Ectodermal cell (in vitro differentiated cells): ENCODE data around the gene OR2A1.
"Not testable (repeated sequence)": the region's sequence is repeated elsewhere in the genome, so short reads cannot be mapped to it uniquely, and the experiment has no call there.

Source experiments
- H3K27ac ChIP-seq: 2 replicates; pipeline ENCODE4 v1.7.0; 2013; ENCODE audit warnings: mild to moderate bottlenecking, low read depth, low read length; ENCODE audit not compliant: insufficient read depth, poor library complexity, severe bottlenecking
- H3K27me3 ChIP-seq: 2 replicates; pipeline ENCODE4 v1.7.0; 2013; ENCODE audit warnings: mild to moderate bottlenecking, low read length; ENCODE audit not compliant: insufficient read depth, control insufficient read depth, poor library complexity, severe bottlenecking
- H3K36me3 ChIP-seq: one replicate; pipeline ENCODE4 v1.7.0; 2013; ENCODE audit warnings: low read length; ENCODE audit not compliant: control insufficient read depth, insufficient read depth
- H3K4me1 ChIP-seq: one replicate; pipeline ENCODE4 v1.7.0; 2013; ENCODE audit warnings: low read length; ENCODE audit not compliant: control insufficient read depth, insufficient read depth
- H3K4me3 ChIP-seq: 2 replicates; pipeline ENCODE4 v1.7.0; 2013; ENCODE audit warnings: low read depth, low read length, control low read depth; ENCODE audit not compliant: insufficient read depth
- H3K9me3 ChIP-seq: 2 replicates; pipeline ENCODE4 v1.7.0; 2013; ENCODE audit warnings: mild to moderate bottlenecking, low read length, moderate library complexity; ENCODE audit not compliant: control insufficient read depth
- WGBS, 2 experiments: methylation state at CpG; one replicate each; pipeline ENCODE4 v1.1.7; 2013; ENCODE audit warnings: missing lambda C conversion rate in 2 of 2; 5-methylcytosine and 5-hydroxymethylcytosine counted together

Gene OR2A1

DNA sequence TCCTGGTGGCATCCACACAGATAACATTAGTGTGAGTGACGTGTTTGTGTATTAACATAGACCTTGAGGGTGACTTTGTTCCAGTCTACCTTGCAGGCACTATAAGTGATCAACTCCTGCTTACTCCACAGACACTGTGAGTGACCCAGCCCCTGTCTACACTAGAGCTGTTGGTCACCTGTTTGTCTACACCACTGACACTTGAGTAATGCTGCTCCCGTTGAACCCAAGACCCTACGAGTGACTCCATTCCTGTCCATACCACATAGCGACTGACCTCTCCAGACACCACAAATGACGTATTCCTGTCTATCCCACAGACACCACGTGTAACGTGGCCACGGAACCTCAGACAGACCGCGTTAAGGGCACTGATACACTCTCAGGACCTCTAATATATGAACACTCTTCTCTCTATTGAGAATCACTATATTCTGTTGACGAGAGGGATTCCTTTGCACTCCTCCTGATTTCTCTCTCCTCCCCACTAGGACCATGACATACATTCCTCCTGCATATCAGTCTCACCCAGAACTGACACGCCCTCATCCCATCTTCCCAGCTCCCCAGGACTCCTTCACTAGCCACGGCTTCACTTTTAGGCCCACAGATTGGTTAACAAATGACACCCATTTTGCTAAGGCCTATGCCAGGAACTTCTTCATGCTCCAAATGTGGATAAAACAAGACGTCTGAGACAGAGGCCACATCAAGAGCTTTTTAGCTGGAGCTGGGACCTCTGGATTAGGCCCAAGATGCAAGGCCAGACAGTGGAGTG, 19.6 kb upstream of the OR2A1 start:
- H3K27me3 ChIP-seq, H3K4me3 ChIP-seq, H3K27ac ChIP-seq, H3K36me3 ChIP-seq, H3K4me1 ChIP-seq, H3K9me3 ChIP-seq: not testable (repeated sequence)
- 91 to 92% methylated on average over 3 of the region's 14 CpGs for whole genome bisulfite sequencing, 2 experiments

DNA sequence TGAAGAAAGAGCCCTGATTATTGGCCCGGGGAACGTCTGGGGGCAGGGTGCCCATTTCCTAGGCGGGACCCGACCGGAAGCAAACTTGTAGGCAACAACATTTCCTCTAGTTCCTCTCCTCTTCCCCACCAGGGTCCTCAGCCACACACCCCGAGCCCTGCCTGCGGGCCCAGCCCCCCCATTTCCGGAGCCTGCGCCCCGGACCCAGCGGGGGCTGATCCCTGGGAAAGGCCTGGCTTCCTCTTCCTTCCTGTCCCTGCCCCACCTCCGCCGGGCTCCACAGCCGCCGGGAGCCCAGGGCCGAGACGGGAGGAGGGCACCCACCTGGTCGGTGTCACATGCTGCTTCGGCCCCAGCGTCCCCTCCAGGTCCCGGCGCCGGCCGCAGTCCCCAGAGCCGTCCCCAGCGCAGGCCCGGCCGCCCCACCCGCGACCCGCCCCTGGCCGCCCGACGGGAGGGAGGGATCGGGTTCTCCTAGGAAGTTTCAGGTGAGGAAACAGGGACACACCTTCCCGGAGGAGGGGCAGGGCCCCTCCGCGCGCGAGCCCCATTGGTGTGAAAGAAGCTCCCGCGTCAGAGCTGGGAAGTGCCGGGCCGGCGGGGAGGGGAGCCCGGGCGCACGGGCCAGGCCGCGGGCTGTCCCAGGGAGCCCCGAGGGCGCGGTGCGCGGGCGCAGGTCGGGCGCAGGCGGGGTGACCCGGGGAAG, 18.3 kb upstream of the OR2A1 start:
- H3K36me3 ChIP-seq, H3K9me3 ChIP-seq, H3K27ac ChIP-seq, H3K4me3 ChIP-seq, H3K4me1 ChIP-seq, H3K27me3 ChIP-seq: not testable (repeated sequence)
- 0% methylated on average over 10 of the region's 60 CpGs; no CpG with 5 or more reads in 1 of the 2 experiments for WGBS, 2 experiments

DNA sequence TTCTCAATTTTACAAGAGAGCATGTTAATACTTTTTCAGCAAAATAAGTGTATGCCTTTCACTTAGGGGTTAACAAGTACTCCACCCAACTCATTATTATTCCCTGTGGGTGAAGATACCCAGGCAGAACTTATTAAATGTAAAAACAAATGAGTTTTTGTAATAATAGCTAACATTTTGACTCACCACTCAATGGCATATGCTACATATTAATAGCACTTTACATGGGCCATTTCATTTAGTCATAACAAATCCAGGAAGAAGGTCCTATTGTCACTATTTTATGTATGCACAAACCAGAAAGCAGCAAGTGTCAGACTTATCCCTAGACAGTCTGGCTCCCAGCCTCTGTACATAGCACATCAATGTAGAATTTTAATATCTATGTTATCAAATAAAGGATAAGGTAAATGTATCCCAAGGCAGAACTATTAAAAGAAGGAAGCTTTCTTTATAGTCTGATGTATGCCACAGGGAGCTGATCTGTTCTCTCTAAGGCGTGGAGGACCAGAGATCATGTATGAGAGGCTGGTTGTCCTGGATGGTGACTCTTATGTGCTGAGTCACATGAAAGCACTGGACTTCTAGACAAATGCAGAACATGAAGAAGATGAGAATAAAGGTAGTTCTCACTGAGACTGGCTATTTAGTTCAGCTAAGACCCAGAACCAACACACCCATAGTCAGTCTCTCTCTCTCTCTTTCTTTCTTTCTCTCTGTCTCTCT, 9.5 kb upstream of the OR2A1 start:
- H3K36me3 ChIP-seq, H3K27ac ChIP-seq, H3K4me3 ChIP-seq, H3K9me3 ChIP-seq, H3K4me1 ChIP-seq, H3K27me3 ChIP-seq: not testable (repeated sequence)
- no CpG with 5 or more reads among the region's 1 CpG for WGBS, 2 experiments

DNA sequence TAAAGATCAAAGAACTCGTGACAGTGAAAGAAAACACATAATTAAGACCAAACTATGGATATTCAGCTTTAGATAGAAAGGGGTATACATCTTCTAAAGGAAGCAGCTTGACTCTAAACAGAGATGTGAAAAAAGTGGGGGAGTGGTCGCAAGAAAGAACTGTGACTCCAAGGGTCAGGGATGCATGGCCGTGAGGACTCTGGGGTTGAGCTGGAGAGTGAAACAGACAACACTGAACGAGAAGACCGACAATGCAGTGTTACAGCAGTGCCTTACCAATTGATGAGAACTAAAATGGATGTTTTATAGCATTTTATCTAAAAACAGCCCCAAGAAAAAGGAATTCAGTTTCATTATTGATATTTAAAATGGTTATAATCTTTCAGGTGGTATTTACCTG, 8.6 kb upstream of the OR2A1 start:
- not testable (repeated sequence) for H3K36me3 ChIP-seq, H3K4me3 ChIP-seq, H3K27ac ChIP-seq, H3K9me3 ChIP-seq, H3K27me3 ChIP-seq, H3K4me1 ChIP-seq
- no CpG with 5 or more reads among the region's 5 CpGs for WGBS, 2 experiments

DNA sequence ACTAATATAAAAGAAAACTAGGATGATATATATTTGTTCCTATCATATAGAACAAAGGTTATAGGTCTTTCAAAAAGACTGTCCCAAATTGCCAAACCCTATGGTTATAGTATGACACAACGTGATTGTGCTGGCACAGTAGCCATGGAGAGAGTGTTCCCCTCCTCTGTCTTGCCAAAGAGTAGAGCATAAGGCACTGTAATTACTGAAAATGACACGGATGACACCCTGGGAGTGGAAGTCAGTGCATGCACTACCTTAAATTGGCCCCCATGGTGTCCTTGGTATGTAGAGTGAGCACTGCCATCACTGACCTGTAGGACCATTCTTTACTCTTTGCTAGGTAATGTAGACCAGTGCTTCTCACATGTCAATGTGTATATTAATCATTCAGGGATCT, 7.1 kb upstream of the OR2A1 start:
- WGBS, 2 experiments, result no CpG with 5 or more reads among the region's 2 CpGs

DNA sequence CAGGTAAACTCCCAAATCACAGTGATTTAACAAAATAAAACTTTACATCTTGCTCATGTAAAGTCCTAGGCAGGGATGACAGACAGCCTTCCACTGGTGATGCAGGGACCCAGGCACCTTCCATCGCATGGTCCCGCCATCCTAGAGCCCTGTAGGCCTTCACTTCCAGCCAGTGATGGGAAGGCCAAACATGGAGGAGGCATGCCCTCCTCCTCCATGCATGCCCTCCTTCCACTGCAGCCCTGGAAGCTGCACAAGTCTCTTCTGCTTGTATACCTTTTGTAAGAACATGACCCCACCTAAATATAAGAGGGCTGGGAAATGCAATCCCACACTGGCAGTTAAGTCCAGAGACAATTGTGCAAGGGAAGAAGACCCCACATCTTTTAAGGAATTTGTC, 2.5 kb upstream of the OR2A1 start:
- H3K27me3 ChIP-seq, H3K36me3 ChIP-seq, H3K4me3 ChIP-seq, H3K4me1 ChIP-seq, H3K9me3 ChIP-seq, H3K27ac ChIP-seq: not testable (repeated sequence)
- WGBS, 2 experiments, result no CpG with 5 or more reads among the region's 2 CpGs

More for the DNA sequence above, 7.1 kb upstream of the OR2A1 start:
- not testable (repeated sequence) for H3K27ac ChIP-seq, H3K4me3 ChIP-seq, H3K36me3 ChIP-seq, H3K9me3 ChIP-seq, H3K27me3 ChIP-seq, H3K4me1 ChIP-seq

DNA sequence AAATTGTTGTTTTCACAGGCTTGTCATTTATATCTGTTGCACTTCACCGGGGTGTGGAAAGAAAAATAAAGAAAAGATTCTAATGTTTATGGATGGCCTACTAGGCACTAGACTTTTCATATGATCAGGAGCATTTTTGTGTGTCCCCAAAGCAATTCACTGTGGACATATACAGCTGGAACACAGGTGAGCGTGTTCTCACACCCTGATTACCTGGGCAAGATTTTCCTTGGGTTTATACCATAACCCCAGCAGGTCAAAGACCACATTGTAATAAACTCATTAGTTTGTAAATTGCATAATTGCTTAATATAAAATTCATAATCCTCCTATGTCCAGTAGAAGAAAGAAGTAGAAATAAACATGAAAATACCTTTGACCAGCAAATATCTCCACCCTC, 1.0 kb upstream of the OR2A1 start:
- no CpG with 5 or more reads among the region's 2 CpGs for WGBS, 2 experiments
- H3K4me1 ChIP-seq, H3K27ac ChIP-seq, H3K36me3 ChIP-seq, H3K9me3 ChIP-seq, H3K27me3 ChIP-seq, H3K4me3 ChIP-seq: not testable (repeated sequence)

DNA sequence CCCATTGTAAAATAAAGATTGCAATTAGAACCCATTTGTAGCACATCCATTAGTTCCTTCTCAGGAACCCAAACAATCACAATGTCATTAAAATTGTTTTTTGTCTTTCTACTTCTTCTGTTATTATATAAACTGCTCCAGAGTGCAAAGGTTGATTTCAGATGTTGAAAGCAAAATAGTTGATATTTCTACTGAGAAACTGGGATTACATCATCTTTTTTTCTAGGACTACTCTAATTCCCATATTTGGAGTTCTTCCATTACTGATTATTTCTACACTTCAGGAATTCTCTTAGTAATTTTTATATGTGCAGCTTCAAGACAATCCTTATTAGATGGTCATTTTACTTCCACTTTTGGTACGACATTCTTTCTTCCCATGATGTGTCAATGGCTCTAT, 5.3 kb downstream of the OR2A1 start:
- H3K4me3 ChIP-seq, H3K27me3 ChIP-seq: not testable (repeated sequence)
- WGBS, 2 experiments, result 83% methylated on average over 1 of the region's 1 CpG; no CpG with 5 or more reads in 1 of the 2 experiments

DNA sequence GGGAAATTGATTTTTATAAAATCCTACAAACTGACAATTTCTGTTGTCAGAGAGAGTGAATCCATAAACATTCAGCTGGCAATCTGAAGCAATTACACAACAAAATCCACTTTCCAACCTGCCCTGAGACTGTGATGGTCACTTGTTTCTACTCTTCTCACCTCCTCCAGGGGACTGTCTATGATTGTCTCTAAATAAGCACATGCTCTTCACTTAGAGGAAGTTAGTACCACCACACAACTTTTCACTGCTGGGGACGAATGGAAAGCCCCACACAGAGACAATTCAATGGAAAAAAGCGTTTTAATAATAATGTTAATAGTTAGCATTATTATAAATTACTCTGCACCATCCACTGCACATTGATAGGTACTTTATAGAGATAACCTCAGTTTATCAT, 7.3 kb downstream of the OR2A1 start:
- not testable (repeated sequence) for H3K4me1 ChIP-seq
- no CpG with 5 or more reads among the region's 2 CpGs for WGBS, 2 experiments

More for the DNA sequence above, 5.3 kb downstream of the OR2A1 start:
- H3K27ac ChIP-seq, H3K36me3 ChIP-seq, H3K4me1 ChIP-seq, H3K9me3 ChIP-seq: not testable (repeated sequence)

DNA sequence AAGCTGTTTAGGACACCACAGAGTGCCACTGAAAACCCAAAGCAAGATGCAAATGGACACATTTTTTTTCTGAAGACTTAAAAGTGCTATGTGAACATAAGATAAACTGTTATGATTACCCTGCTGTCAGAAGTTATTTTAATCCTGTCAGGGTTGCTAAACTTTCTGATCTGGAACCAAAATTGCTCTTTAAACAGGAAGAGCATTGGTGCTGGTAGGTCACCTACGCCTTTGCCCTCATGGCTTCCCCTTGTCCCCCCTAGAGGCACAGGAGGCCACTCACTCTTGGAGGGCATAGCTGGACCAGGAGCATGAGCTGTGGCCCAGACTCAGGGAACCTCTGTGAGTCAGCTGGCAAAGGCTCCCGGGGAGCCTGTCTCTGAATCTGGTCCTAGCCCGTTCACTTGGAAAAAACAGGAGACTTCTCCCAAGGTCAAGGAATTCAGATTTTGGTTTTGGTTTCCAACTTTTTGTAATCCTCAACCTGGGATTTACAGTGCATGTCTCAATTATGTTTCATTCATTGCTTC, 9.5 kb downstream of the OR2A1 start:
- not testable (repeated sequence) for H3K4me3 ChIP-seq, H3K4me1 ChIP-seq, H3K27ac ChIP-seq, H3K36me3 ChIP-seq, H3K27me3 ChIP-seq, H3K9me3 ChIP-seq
- WGBS, 2 experiments, result 90 to 94% methylated on average over 1 of the region's 3 CpGs

More for the DNA sequence above, 7.3 kb downstream of the OR2A1 start:
- not testable (repeated sequence) for H3K36me3 ChIP-seq, H3K27me3 ChIP-seq, H3K9me3 ChIP-seq, H3K27ac ChIP-seq, H3K4me3 ChIP-seq
